ENCODE measurements around the gene CLEC18C. TPM values are rescaled to one million over a fixed set of nuclear protein-coding genes. Genes with fewer than 3 reads are reported as not detected.

CLEC18C gene
- total RNA-seq, 8 experiments from 2014 or later, result 0.49 to 4.7 (median 1.2) TPM

Other genes starting within 250 kb of the CLEC18C start
- 1 to 10 TPM in 5 of 8 experiments, under 1 TPM in 3; 0.71 to 4.8 (median 1.5) TPM for gene CLEC18A, start 222.5 kb upstream of the CLEC18C start, total RNA-seq
- gene PDPR, start 59.5 kb upstream of the CLEC18C start, total RNA-seq, result 10 to 100 TPM; 11.2 to 49.0 (median 16.1) TPM
- 10 to 100 TPM; 20.6 to 35.2 (median 21.3) TPM for gene EXOSC6, start 78.2 kb downstream of the CLEC18C start, total RNA-seq
- gene AARS1, start 115.7 kb downstream of the CLEC18C start, total RNA-seq, result 100 to 1,000 TPM in 7 of 8 experiments, 10 to 100 TPM in 1; 78.9 to 198 (median 137) TPM
- 10 to 100 TPM; 18.8 to 37.4 (median 29.5) TPM for gene DDX19B, start 125.4 kb downstream of the CLEC18C start, total RNA-seq
- gene DDX19A, start 173.1 kb downstream of the CLEC18C start, total RNA-seq, result 10 to 100 TPM; 29.0 to 54.7 (median 41.0) TPM